CD14-positive monocyte (primary cell): Measurements from ENCODE around the gene RBM19. TPM values are rescaled to one million over a fixed set of nuclear protein-coding genes. Genes with fewer than 3 reads are reported as not detected.

Source experiments
- DNase-seq, 3 donors: peaks; one replicate each; pipeline ENCODE4 v3.0.0-alpha.2; 2011 to 2022
- H2AFZ ChIP-seq: 2 replicates; pipeline ENCODE4 v1.6.0; 2012; ENCODE audit warnings: mild to moderate bottlenecking, low read depth, low read length, inconsistent platforms; ENCODE audit not compliant: insufficient read depth, poor library complexity, severe bottlenecking
- H3K27ac ChIP-seq, 2 donors: 1 replicate in 1 of 2; 2 replicates in 1 of 2; pipeline ENCODE4 v1.5.1; 2012 to 2013; ENCODE audit warnings: low read length in 2 of 2, control low read depth in 1 of 2, inconsistent platforms in 1 of 2, low read depth in 1 of 2, mild to moderate bottlenecking in 1 of 2
- H3K27me3 ChIP-seq, 2 donors: one replicate each; pipeline versions ENCODE4 v1.6.0 to v1.6.1; 2011 to 2013; ENCODE audit warnings: low read length in 2 of 2; ENCODE audit not compliant: control insufficient read depth in 2 of 2, insufficient read depth in 2 of 2
- H3K36me3 ChIP-seq, 2 donors: replicated peaks in 1 of 2; 1 replicate in 1 of 2; 2 replicates in 1 of 2; pipeline versions ENCODE4 v1.5.1 to v1.6.1; 2012 to 2013; ENCODE audit warnings: low read length in 2 of 2, control low read depth in 1 of 2, inconsistent platforms in 1 of 2, mild to moderate bottlenecking in 1 of 2; ENCODE audit not compliant: insufficient read depth in 2 of 2, control insufficient read depth in 1 of 2
- H3K4me1 ChIP-seq, 2 donors: 1 replicate in 1 of 2; 2 replicates in 1 of 2; pipeline versions ENCODE4 v1.5.1 to v1.6.1; 2012 to 2013; ENCODE audit warnings: low read length in 2 of 2, control low read depth in 1 of 2, inconsistent platforms in 1 of 2, mild to moderate bottlenecking in 1 of 2, moderate library complexity in 1 of 2; ENCODE audit not compliant: insufficient read depth in 2 of 2, control insufficient read depth in 1 of 2
- H3K4me2 ChIP-seq: replicated peaks from 2 replicates; pipeline ENCODE3; 2012; ENCODE audit warnings: low read length, moderate library complexity, mild to moderate bottlenecking; ENCODE audit not compliant: poor library complexity, severe bottlenecking; ENCODE audit errors: extremely low read depth
- H3K4me3 ChIP-seq, 3 experiments: fragments of 200-600 bp in 1 of 3; sonication (generic) in 1 of 3; replicated peaks in 1 of 3; 1 replicate in 2 of 3; 2 replicates in 1 of 3; pipeline ENCODE4 v1.5.1; 2011 to 2013; ENCODE audit warnings: low read length in 3 of 3, mild to moderate bottlenecking in 3 of 3, control low read depth in 2 of 3, low read depth in 2 of 3, inconsistent platforms in 1 of 3, moderate library complexity in 1 of 3
- H3K79me2 ChIP-seq: 2 replicates; pipeline ENCODE4 v1.6.0; 2012; ENCODE audit warnings: mild to moderate bottlenecking, control low read depth, inconsistent platforms, low read length, moderate library complexity; ENCODE audit not compliant: insufficient read depth
- H3K9ac ChIP-seq: 2 replicates; pipeline ENCODE4 v1.6.0; 2017; ENCODE audit warnings: low read length, mild to moderate bottlenecking; ENCODE audit not compliant: insufficient read depth, poor library complexity, severe bottlenecking
- H3K9me3 ChIP-seq, 2 donors: replicated peaks in 1 of 2; 1 replicate in 1 of 2; 2 replicates in 1 of 2; pipeline versions ENCODE4 v1.5.1 to v1.6.1; 2012 to 2013; ENCODE audit warnings: low read length in 2 of 2, control low read depth in 1 of 2; ENCODE audit not compliant: control insufficient read depth in 1 of 2, insufficient read depth in 1 of 2
- H4K20me1 ChIP-seq: 2 replicates; pipeline ENCODE4 v1.6.0; 2012; ENCODE audit warnings: mild to moderate bottlenecking, low read length, control low read depth, moderate library complexity; ENCODE audit not compliant: insufficient read depth
- H3K27ac Mint-ChIP-seq, 7 donors: one replicate each; pipeline ENCODE4 v1.8.0; 2020; ENCODE audit warnings: mild to moderate bottlenecking in 7 of 7, mixed read lengths in 7 of 7, moderate library complexity in 6 of 7, inconsistent platforms in 2 of 7
- H3K27me3 Mint-ChIP-seq, 3 donors: one replicate each; pipeline ENCODE4 v1.8.0; 2021 to 2022; ENCODE audit warnings: low read depth in 3 of 3, mild to moderate bottlenecking in 3 of 3, mixed read lengths in 3 of 3, moderate library complexity in 3 of 3, inconsistent platforms in 1 of 3
- H3K36me3 Mint-ChIP-seq, 2 donors: one replicate each; pipeline ENCODE4 v1.8.0; 2020; ENCODE audit warnings: mixed read lengths in 2 of 2, inconsistent platforms in 1 of 2, mild to moderate bottlenecking in 1 of 2
- H3K4me1 Mint-ChIP-seq: one replicate; pipeline ENCODE4 v1.8.0; 2020; ENCODE audit warnings: mild to moderate bottlenecking, mixed read lengths
- H3K4me3 Mint-ChIP-seq, 2 donors: one replicate each; pipeline ENCODE4 v1.8.0; 2020; ENCODE audit warnings: mild to moderate bottlenecking in 2 of 2, mixed read lengths in 2 of 2, moderate library complexity in 1 of 2
- H3K9me3 Mint-ChIP-seq, 7 donors: one replicate each; pipeline ENCODE4 v1.8.0; 2020 to 2022; ENCODE audit warnings: mixed read lengths in 7 of 7, mild to moderate bottlenecking in 6 of 7, moderate library complexity in 6 of 7, inconsistent platforms in 2 of 7
- CTCF ChIP-seq: fragments of 200-600 bp; IDR thresholded peaks from one replicate; pipeline ENCODE4 v1.8.0; 2022; ENCODE audit warnings: antibody characterized with exemption, mild to moderate bottlenecking
- WGBS: methylation state at CpG from one replicate; pipeline ENCODE4 v1.1.5; 2013; ENCODE audit warnings: missing lambda C conversion rate; ENCODE audit not compliant: insufficient coverage; 5-methylcytosine and 5-hydroxymethylcytosine counted together
- intact Hi-C, 2 donors: fragments of 100-400 bp; cut with micrococcal nuclease; formaldehyde crosslinking; loops; one replicate each; pipeline versions ENCODE4 v1.15.0 to v1.15.1; 2023
- polyA plus RNA-seq, 3 donors: library from polyadenylated mRNA; depleted of rRNA in 1 of 3; unstranded in 2 of 3; stranded (reverse) in 1 of 3; fragments of 300-500 nt in 2 of 3; fragments of >200 nt in 1 of 3; fragmentation: Illumina TruSeq in 2 of 3; gene quantifications; 1 replicate in 2 of 3; 2 replicates in 1 of 3; pipeline ENCODE4 v1.2.3, GENCODE V29; 2012 to 2021

The RBM19 gene
- polyA plus RNA-seq, 3 donors: 2.1 to 30.4 (median 2.2) TPM

GRCh38 chr12:113935459-113935858 lies 30.7 kb downstream of the RBM19 start:
- peaks cover 77 to 84% of the 10 kb centered on the region in 2 donors for H3K36me3 Mint-ChIP-seq
- Histone ChIP-seq H3K27me3 (no peaks in the 10 kb centered on the region), H3K27ac (no peak overlapping the region), H3K4me1 (no peaks in the 10 kb centered on the region), H3K9ac (no peak overlapping the region), H3K9me3 (no peaks in the 10 kb centered on the region), H3K4me3 (no peak overlapping the region), H2AFZ (no peak overlapping the region), H3K36me3 (peaks cover 71 to 97% of the 10 kb centered on the region in 2 donors), H3K4me2 (no peak overlapping the region), H3K79me2 (no peaks in the 10 kb centered on the region), H4K20me1 (no peaks in the 10 kb centered on the region)
- WGBS: 50% methylated on average over 1 of the region's 6 CpGs
- H3K27ac Mint-ChIP-seq: peak overlapping the region in 1 of 7 donors; percentile 8
- intact Hi-C loops: no loop called here
- no peaks in the 10 kb centered on the region for H3K4me1 Mint-ChIP-seq
- no peak for TF ChIP-seq CTCF
- H3K9me3 Mint-ChIP-seq: no peaks in the 10 kb centered on the region
- H3K4me3 Mint-ChIP-seq: no peak overlapping the region
- peaks cover 0 to 1% (median 0%) of the 10 kb centered on the region in 3 donors for H3K27me3 Mint-ChIP-seq
- DNase-seq: no peak

GRCh38 chr12:113934946-113935345 lies 31.2 kb downstream of the RBM19 start:
- Histone ChIP-seq H3K36me3 (peaks cover 70 to 97% of the 10 kb centered on the region in 2 donors), H3K9me3 (no peaks in the 10 kb centered on the region), H3K9ac (no peak overlapping the region), H2AFZ (no peak overlapping the region), H3K27me3 (no peaks in the 10 kb centered on the region), H3K4me1 (no peaks in the 10 kb centered on the region), H4K20me1 (no peaks in the 10 kb centered on the region), H3K79me2 (no peaks in the 10 kb centered on the region), H3K4me2 (no peak overlapping the region), H3K27ac (no peak overlapping the region), H3K4me3 (no peak overlapping the region)
- Mint-ChIP-seq H3K36me3 (peaks cover 78 to 86% of the 10 kb centered on the region in 2 donors), H3K27me3 (peaks cover 0 to 1% (median 0%) of the 10 kb centered on the region in 3 donors), H3K27ac (peak overlapping the region in 1 of 7 donors; percentile 8), H3K4me3 (no peak overlapping the region), H3K4me1 (no peaks in the 10 kb centered on the region), H3K9me3 (no peaks in the 10 kb centered on the region)
- 96% methylated on average over 7 of the region's 9 CpGs for WGBS
- intact Hi-C loops: no loop called here
- TF ChIP-seq CTCF: no peak
- no peak for DNase-seq
